Astrocyte of the spinal cord (primary cell): ENCODE results near the gene TOM1L2.

Experiments used
- DNase-seq: peaks from one replicate; pipeline ENCODE4 v3.0.0; 2011; ENCODE audit warnings: low read depth, low spot score
- H3K4me3 ChIP-seq: 2 replicates; pipeline ENCODE4 v1.5.1; 2011; ENCODE audit warnings: low read depth, mild to moderate bottlenecking, low read length, moderate library complexity
- in situ Hi-C: cut with HindIII; loops from 2 replicates; pipeline ENCODE4 v1.10.0; 2017; ENCODE audit warnings: low sequenced_read_pairs
- TF ChIP-seq, protein P1 (sequence below): IDR thresholded peaks from 2 replicates; pipeline ENCODE4 v1.5.1; 2012; ENCODE audit warnings: low read depth, mild to moderate bottlenecking, low read length, inconsistent platforms

The TOM1L2 gene

DNA sequence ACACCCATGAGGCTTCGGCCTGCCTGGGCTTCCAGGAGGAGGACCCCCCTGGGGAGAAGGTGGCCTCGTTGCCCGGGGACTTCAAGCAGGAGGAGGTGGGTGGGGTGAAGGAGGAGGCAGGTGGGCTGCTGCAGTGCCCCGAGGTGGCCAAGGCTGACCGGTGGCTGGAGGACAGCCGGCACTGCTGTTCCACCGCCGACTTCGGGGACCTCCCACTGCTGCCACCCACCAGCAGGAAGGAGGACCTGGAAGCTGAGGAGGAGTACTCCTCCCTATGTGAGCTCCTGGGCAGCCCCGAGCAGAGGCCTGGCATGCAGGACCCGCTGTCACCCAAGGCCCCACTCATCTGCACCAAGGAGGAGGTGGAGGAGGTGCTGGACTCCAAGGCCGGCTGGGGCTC, 176.9 kb downstream of the TOM1L2 start:
- in situ Hi-C loops = no loop called here
- H3K4me3 ChIP-seq = no peak overlapping the region
- DNase-seq = no peak
- TF ChIP-seq, protein P1, sequence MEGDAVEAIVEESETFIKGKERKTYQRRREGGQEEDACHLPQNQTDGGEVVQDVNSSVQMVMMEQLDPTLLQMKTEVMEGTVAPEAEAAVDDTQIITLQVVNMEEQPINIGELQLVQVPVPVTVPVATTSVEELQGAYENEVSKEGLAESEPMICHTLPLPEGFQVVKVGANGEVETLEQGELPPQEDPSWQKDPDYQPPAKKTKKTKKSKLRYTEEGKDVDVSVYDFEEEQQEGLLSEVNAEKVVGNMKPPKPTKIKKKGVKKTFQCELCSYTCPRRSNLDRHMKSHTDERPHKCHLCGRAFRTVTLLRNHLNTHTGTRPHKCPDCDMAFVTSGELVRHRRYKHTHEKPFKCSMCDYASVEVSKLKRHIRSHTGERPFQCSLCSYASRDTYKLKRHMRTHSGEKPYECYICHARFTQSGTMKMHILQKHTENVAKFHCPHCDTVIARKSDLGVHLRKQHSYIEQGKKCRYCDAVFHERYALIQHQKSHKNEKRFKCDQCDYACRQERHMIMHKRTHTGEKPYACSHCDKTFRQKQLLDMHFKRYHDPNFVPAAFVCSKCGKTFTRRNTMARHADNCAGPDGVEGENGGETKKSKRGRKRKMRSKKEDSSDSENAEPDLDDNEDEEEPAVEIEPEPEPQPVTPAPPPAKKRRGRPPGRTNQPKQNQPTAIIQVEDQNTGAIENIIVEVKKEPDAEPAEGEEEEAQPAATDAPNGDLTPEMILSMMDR = no peak

DNA sequence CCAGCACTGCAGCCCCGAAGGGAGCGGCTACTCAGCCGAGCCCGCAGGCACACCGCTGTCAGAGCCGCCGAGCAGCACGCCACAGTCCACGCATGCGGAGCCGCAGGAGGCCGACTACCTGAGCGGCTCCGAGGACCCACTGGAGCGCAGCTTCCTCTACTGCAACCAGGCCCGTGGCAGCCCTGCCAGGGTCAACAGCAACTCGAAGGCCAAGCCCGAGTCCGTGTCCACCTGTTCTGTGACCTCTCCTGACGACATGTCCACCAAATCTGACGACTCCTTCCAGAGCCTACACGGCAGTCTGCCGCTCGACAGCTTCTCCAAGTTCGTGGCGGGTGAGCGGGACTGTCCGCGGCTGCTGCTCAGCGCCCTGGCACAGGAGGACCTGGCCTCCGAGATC, 177.8 kb downstream of the TOM1L2 start:
- TF ChIP-seq, protein P1 = no peak
- in situ Hi-C loops = no loop called here
- H3K4me3 ChIP-seq = no peak overlapping the region
- no peak for DNase-seq
